Activated CD8-positive, alpha-beta T cell treated with anti-CD3 and anti-CD28 coated beads, Interleukin-2, amount 10 ng/mL, durations not matched to agents 7 days and 5 days (primary cell): ENCODE data around the gene TRIM46. TPM values are rescaled to one million over a fixed set of nuclear protein-coding genes. Genes with fewer than 3 reads are reported as not detected.
"Not testable (repeated sequence)": the region's sequence is repeated elsewhere in the genome, so short reads cannot be mapped to it uniquely, and the experiment has no call there.

Source experiments
- ATAC-seq: fragments of 150-1000 bp; cut with Tn5 transposase; one replicate; pipeline ENCODE4 v1.10.0; 2021; ENCODE audit warnings: moderate library complexity
- CTCF ChIA-PET: fragments of 350-600 bp; sonication (Branson Sonifier 250); formaldehyde crosslinking; loops from one replicate; lab custom pipeline; 2021; ENCODE audit warnings: antibody characterized with exemption; lab: Charles Lee
- POLR2A ChIA-PET: fragments of 350-600 bp; sonication (Branson Sonifier 250); formaldehyde crosslinking; loops from one replicate; lab custom pipeline; 2021; ENCODE audit warnings: antibody characterized with exemption; lab: Charles Lee
- DNase-seq: peaks from one replicate; pipeline ENCODE4 v3.0.0-alpha.2; 2020
- H3K27ac Mint-ChIP-seq: one replicate; pipeline ENCODE4 v1.8.0; 2021; ENCODE audit warnings: mild to moderate bottlenecking, mixed read lengths
- H3K27me3 Mint-ChIP-seq: one replicate; pipeline ENCODE4 v1.8.0; 2021; ENCODE audit warnings: low read depth, mixed read lengths
- H3K36me3 Mint-ChIP-seq: one replicate; pipeline ENCODE4 v1.8.0; 2021; ENCODE audit warnings: low read depth, mixed read lengths
- H3K4me1 Mint-ChIP-seq: one replicate; pipeline ENCODE4 v1.8.0; 2021; ENCODE audit warnings: low read depth, mixed read lengths
- H3K4me3 Mint-ChIP-seq: one replicate; pipeline ENCODE4 v1.8.0; 2021; ENCODE audit warnings: mild to moderate bottlenecking, mixed read lengths
- H3K9me3 Mint-ChIP-seq: one replicate; pipeline ENCODE4 v1.8.0; 2022; ENCODE audit warnings: mixed read lengths; ENCODE audit not compliant: insufficient read depth
- total RNA-seq, 2 experiments: library from RNA; stranded (reverse); gene quantifications; one replicate each; pipeline ENCODE4 v1.2.3, GENCODE V29; 2021

TRIM46 gene
- total RNA-seq, 2 experiments from 2014 or later = 14.6 TPM

GRCh38 chr1:155223047-155223446 is 49.4 kb downstream of the TRIM46 start:
- peaks cover 53% of the 10 kb centered on the region for H3K4me1 Mint-ChIP-seq

GRCh38 chr1:155225404-155225759 is 51.7 kb downstream of the TRIM46 start:
- Mint-ChIP-seq H3K4me3 (peak overlapping the region; percentile 91), H3K27ac (peak overlapping the region; percentile 94), H3K4me1 (peaks cover 40% of the 10 kb centered on the region), H3K36me3 (peaks cover 12% of the 10 kb centered on the region)
- POLR2A ChIA-PET = interaction anchor here (0.7 kb wide), 1 partner anchor 19 kb away, joined by 3 read pairs; no protein-coding TSS in a partner anchor
- not testable (repeated sequence) for H3K27me3 Mint-ChIP-seq, ATAC-seq, DNase-seq, H3K9me3 Mint-ChIP-seq
- CTCF ChIA-PET = interaction anchor here (0.9 to 6.6 kb wide), 6 partner anchors 18 to 52 kb away, joined by 3 to 134 read pairs (median 15); partner anchors contain the start of genes KRTCAP2, MTX1 and THBS3

More at GRCh38 chr1:155223047-155223446, 49.4 kb downstream of the TRIM46 start:
- Mint-ChIP-seq H3K27me3 (no peaks in the 10 kb centered on the region), H3K9me3 (no peaks in the 10 kb centered on the region), H3K27ac (no peak overlapping the region), H3K4me3 (no peak overlapping the region), H3K36me3 (peaks cover 15% of the 10 kb centered on the region)
- no peak for ATAC-seq
- CTCF ChIA-PET = interaction anchor here (1.1 to 6.6 kb wide), 6 partner anchors 16 to 50 kb away, joined by 3 to 134 read pairs (median 4); partner anchors contain the start of genes KRTCAP2, MTX1 and THBS3
- POLR2A ChIA-PET = interaction anchor here (1.1 kb wide), 1 partner anchor 21 kb away, joined by 3 read pairs; no protein-coding TSS in a partner anchor
- no peak for DNase-seq

DNA sequence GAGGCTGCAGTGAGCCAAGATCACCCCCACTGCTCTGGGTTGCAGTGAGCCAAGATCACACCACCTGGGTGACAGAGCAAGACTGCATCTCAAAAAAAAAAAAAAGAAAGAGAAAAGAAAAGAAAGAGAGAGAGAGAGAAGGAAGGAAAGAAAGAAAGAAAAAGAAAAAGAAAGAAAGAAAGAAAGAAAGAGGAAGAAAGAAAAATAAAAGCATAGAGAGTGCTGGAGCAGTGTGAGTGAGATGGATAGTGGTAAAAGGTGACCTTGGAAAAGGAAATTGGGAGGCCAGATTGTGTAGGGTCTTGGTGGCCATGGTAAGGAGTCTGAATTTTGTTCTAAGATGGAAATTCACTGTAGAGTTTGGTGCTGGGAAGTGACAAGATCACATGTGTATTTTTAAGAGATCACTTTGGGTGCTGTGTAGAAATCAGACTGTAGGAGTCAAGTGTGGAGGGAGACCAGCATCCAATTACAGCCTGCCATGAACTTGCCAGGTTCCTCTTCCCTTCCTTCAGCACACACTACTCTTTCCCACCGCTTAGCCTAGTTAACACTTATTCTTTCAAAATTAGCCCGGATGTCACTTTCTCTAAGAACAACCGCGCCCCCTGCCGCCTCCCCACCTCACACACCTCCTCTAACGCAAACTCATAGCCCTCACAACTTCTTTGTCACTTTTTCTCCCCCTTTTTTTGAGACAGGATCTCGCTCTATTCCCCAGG is 52.7 kb downstream of the TRIM46 start:
- Mint-ChIP-seq H3K4me3 (peak overlapping the region; percentile 91), H3K4me1 (peaks cover 33% of the 10 kb centered on the region), H3K27ac (peak overlapping the region; percentile 94), H3K27me3 (no peaks in the 10 kb centered on the region), H3K9me3 (no peaks in the 10 kb centered on the region), H3K36me3 (peaks cover 12% of the 10 kb centered on the region)
- peak; percentile 62 for ATAC-seq
- peak; percentile 90 for DNase-seq
- ChIA-PET POLR2A (interaction anchor here (0.6 to 3.0 kb wide), 10 partner anchors 14 to 567 kb away, joined by 4 to 39 read pairs (median 6); partner anchors contain the start of genes MTX1 and THBS3), CTCF (interaction anchor here (0.7 to 6.6 kb wide), 16 partner anchors 8 to 519 kb away, joined by 3 to 134 read pairs (median 6); partner anchors contain the start of genes KRTCAP2, MTX1 and THBS3)

DNA sequence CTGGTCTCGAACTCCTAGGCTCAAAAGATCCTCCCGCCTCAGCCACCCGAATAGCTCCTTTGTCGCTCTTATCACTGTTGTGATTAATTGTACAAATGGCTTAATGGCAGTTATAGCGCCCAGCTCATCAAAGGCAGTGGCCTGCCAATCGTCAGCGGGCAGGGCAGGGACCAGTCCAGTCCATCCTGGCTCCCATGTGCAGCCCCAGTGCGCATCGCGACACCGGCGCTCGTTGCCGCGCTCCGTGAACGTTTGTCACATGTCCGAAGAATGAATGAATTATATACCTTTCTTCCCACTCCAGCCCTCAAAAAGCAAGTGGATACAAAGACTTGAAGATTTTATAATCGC is 53.2 kb downstream of the TRIM46 start:
- CTCF ChIA-PET = interaction anchor here (0.7 to 6.6 kb wide), 16 partner anchors 9 to 518 kb away, joined by 3 to 134 read pairs (median 4); partner anchors contain the start of genes KRTCAP2, MTX1 and THBS3

DNA sequence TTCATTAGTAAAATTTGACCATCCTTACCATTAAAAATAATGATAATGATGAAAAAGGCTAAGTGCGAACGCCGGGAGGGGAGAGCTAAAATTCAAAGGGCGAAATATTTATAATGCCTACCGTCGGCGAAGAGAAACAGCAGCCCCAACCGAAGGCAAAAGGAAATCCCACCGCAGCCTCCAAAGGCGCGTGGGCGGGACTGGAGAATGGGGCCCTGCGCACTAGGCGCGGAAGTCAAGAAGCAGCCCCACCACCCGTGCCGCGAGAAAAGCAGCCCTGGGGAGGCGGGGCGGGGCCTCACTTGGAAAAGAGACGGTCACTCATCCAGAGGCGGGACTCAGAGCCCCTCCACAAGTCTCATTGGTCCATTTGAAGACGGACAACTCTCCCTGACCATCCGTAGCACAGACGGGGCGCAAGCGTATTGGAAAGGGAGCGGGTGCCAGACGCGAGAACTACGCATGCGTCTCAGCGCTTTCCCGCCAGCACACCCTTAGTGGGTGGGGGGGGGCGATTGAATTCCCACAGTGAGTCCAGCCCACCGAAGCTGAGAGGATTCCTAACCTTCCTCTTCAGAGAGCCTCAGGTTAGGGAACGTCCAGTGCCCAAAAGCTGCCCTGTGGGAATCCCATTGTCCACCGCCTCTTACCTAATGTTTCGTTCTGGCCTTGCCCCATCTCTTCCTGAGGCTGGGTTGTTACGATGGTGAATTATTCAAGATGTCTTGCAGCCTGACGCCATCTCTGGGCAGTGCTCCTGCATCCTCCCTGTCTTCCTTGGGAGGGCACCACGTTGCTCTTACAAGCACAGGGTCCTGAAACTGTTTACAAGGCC is 53.8 kb downstream of the TRIM46 start:
- peak overlapping the region; percentile 91 for H3K4me3 Mint-ChIP-seq
- ChIA-PET POLR2A (interaction anchor here (0.6 to 3.0 kb wide), 13 partner anchors 8 to 566 kb away, joined by 3 to 39 read pairs (median 5); partner anchors contain the start of genes FDPS, KRTCAP2, MTX1 and THBS3), CTCF (interaction anchor here (0.7 to 6.6 kb wide), 17 partner anchors 9 to 518 kb away, joined by 3 to 134 read pairs (median 3); partner anchors contain the start of genes KRTCAP2, MTX1 and THBS3)
- H3K36me3 Mint-ChIP-seq = peaks cover 12% of the 10 kb centered on the region
- peak; percentile 96 for ATAC-seq
- H3K27ac Mint-ChIP-seq = peak overlapping the region; percentile 94
- peaks cover 33% of the 10 kb centered on the region for H3K4me1 Mint-ChIP-seq
- H3K9me3 Mint-ChIP-seq = no peaks in the 10 kb centered on the region
- DNase-seq = peak; percentile 99
- H3K27me3 Mint-ChIP-seq = no peaks in the 10 kb centered on the region

More for the DNA sequence above, 53.2 kb downstream of the TRIM46 start:
- H3K27me3 Mint-ChIP-seq = no peaks in the 10 kb centered on the region
- H3K27ac Mint-ChIP-seq = peak overlapping the region; percentile 94
- H3K9me3 Mint-ChIP-seq = no peaks in the 10 kb centered on the region
- peaks cover 33% of the 10 kb centered on the region for H3K4me1 Mint-ChIP-seq
- ATAC-seq = peak; percentile 45
- POLR2A ChIA-PET = interaction anchor here (0.6 to 3.0 kb wide), 11 partner anchors 8 to 567 kb away, joined by 3 to 39 read pairs (median 5); partner anchors contain the start of genes MTX1 and THBS3
- DNase-seq = peak; percentile 70
- H3K36me3 Mint-ChIP-seq = peaks cover 12% of the 10 kb centered on the region
- peak overlapping the region; percentile 91 for H3K4me3 Mint-ChIP-seq

DNA sequence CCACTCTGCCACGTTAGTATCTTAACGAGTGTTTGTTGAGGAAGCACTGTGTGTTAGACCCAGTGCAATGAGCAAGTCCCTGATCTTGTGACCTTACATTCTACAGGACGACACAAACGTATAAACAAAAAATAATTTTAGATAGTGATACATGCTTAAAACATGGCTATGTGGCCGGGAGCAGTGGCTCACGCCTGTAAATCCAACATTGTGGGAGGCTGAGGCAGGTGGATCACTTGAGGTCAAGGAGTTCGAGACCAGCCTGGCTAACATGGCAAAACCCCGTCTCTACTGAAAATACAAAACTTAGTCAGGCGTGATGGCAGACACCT is 54.4 kb downstream of the TRIM46 start:
- CTCF ChIA-PET = interaction anchor here (1.2 to 6.6 kb wide), 6 partner anchors 15 to 55 kb away, joined by 3 to 134 read pairs (median 20); partner anchors contain the start of genes KRTCAP2, MTX1 and THBS3
- no peak for ATAC-seq
- H3K4me3 Mint-ChIP-seq = peak overlapping the region; percentile 91
- H3K4me1 Mint-ChIP-seq = peaks cover 33% of the 10 kb centered on the region
- peak overlapping the region; percentile 94 for H3K27ac Mint-ChIP-seq
- H3K36me3 Mint-ChIP-seq = peaks cover 12% of the 10 kb centered on the region
- POLR2A ChIA-PET = interaction anchor here (1.1 to 3.0 kb wide), 9 partner anchors 9 to 80 kb away, joined by 3 to 39 read pairs (median 7); partner anchors contain the start of genes FDPS, KRTCAP2, MTX1 and THBS3
- H3K9me3 Mint-ChIP-seq = no peaks in the 10 kb centered on the region
- no peak for DNase-seq
- H3K27me3 Mint-ChIP-seq = no peaks in the 10 kb centered on the region

- CTCF ChIA-PET = interaction anchor here (1.9 kb wide), 1 partner anchor 19 kb away, joined by 5 read pairs; no protein-coding TSS in a partner anchor
- ATAC-seq, POLR2A ChIA-PET, H3K4me3 Mint-ChIP-seq, H3K9me3 Mint-ChIP-seq, DNase-seq, H3K27me3 Mint-ChIP-seq, H3K27ac Mint-ChIP-seq: not testable (repeated sequence)
- peaks cover 11% of the 10 kb centered on the region for H3K36me3 Mint-ChIP-seq
- peaks cover 23% of the 10 kb centered on the region for H3K4me1 Mint-ChIP-seq
Measured at GRCh38 chr1:155231302-155231701, 57.7 kb downstream of the TRIM46 start.

DNA sequence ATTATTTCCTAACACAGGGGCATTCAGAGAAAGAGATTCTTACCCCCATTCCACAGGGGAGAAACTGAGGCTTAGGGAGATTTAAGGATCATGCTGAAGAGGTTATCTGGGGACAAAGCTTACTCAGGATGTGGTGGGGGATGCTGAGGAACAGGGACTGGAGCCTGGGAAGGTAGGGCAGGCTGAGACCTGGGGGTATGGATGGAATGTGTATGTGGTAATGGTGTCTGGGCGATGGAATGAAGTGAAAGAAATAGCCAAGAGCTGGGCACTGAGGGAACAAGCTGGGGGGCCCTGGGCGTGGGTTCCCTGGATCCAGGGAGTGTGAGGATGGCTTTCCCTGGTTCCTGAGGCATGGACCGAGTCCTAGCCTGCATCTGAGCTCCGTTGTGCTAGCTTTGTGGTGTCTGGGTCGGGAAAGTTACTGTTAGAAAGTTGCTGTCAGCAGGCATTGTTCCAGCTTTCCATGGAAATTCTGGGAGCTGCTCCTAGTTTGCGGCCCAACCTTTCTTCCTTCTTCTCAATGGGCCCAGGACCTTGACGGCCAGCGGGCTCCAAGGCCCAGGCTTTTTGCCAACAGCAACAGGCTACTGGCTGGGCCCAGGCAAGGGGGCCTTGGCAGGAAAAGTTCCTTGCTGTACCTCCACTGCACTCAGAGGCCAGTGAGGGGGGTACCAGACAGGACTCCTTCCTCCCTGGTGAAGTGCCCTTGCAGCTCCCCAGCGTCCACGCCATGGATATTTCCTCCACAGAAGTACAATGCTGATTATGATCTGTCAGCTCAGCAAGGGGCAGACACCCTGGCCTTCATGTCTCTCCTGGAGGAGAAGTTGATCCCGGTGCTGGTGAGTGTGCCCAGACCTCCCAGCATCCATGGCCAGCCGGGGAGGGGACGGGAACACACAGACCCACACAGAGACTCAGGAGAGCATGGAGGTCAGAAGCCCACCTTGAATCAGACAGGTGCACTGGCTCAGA is 58.6 kb downstream of the TRIM46 start:
- not testable (repeated sequence) for DNase-seq, H3K4me3 Mint-ChIP-seq, H3K9me3 Mint-ChIP-seq, H3K27me3 Mint-ChIP-seq, ATAC-seq, H3K27ac Mint-ChIP-seq
- ChIA-PET POLR2A (interaction anchor here (1.2 kb wide), 1 partner anchor 12 kb away, joined by 4 read pairs; no protein-coding TSS in a partner anchor), CTCF (interaction anchor here (1.9 kb wide), 1 partner anchor 18 kb away, joined by 5 read pairs; no protein-coding TSS in a partner anchor)
- Mint-ChIP-seq H3K36me3 (peaks cover 16% of the 10 kb centered on the region), H3K4me1 (peaks cover 21% of the 10 kb centered on the region)

- H3K4me3 Mint-ChIP-seq, CTCF ChIA-PET, DNase-seq, POLR2A ChIA-PET, ATAC-seq, H3K27me3 Mint-ChIP-seq, H3K27ac Mint-ChIP-seq, H3K9me3 Mint-ChIP-seq: not testable (repeated sequence)
- Mint-ChIP-seq H3K4me1 (peaks cover 13% of the 10 kb centered on the region), H3K36me3 (peaks cover 17% of the 10 kb centered on the region)
Measured at GRCh38 chr1:155233502-155233901, 59.9 kb downstream of the TRIM46 start.
